Measurements from ENCODE around the gene LDHB. TPM values are rescaled to one million over a fixed set of nuclear protein-coding genes. Genes with fewer than 3 reads are reported as not detected.
"Not testable (repeated sequence)": the region's sequence is repeated elsewhere in the genome, so short reads cannot be mapped to it uniquely, and the experiment has no call there.

LDHB gene
- total RNA-seq, 2 experiments from 2014 or later, result 907 to 1,215 TPM

- CTCF ChIA-PET; H3K4me3 Mint-ChIP-seq; H3K9me3 Mint-ChIP-seq (ENCODE audit: low read depth); DNase-seq; H3K27ac Mint-ChIP-seq; H3K4me1 Mint-ChIP-seq; H3K36me3 Mint-ChIP-seq; ATAC-seq; H3K27me3 Mint-ChIP-seq: not testable (repeated sequence)
These were observed 62.3 kb downstream of the LDHB start for GRCh38 chr12:21595356-21595755.

GRCh38 chr12:21585485-21585884 lies 72.2 kb downstream of the LDHB start:
- Mint-ChIP-seq H3K27ac (no peak overlapping the region), H3K27me3 (no peaks in the 10 kb centered on the region), H3K4me1 (no peaks in the 10 kb centered on the region), H3K36me3 (peaks cover under 1% of the 10 kb centered on the region), H3K9me3 (ENCODE audit: low read depth) (peaks cover 5% of the 10 kb centered on the region), H3K4me3 (no peak overlapping the region)
- no peak for DNase-seq
- CTCF ChIA-PET, result no interaction called here
- ATAC-seq, result no peak

Other genes with a start within 250 kb of the LDHB start
- gene PYROXD1, start 220.2 kb downstream of the LDHB start, total RNA-seq, result 10 to 100 TPM; 19.4 to 25.8 TPM
- 10 to 100 TPM; 87.6 to 91.5 TPM for gene RECQL, start 156.2 kb downstream of the LDHB start, total RNA-seq
- gene GOLT1B, start 156.1 kb downstream of the LDHB start, total RNA-seq, result 10 to 100 TPM; 35.1 to 36.8 TPM
- gene SPX, start 131.5 kb downstream of the LDHB start, total RNA-seq, result under 1 TPM; 0.40 to 0.64 TPM
- gene GYS2, start 53.0 kb downstream of the LDHB start, total RNA-seq, result not detected
- not detected for gene KCNJ8, start 116.9 kb upstream of the LDHB start, total RNA-seq